Left renal cortex interstitium (tissue), 4 donors: ENCODE measurements around the gene PROX1. TPM values are rescaled to one million over a fixed set of nuclear protein-coding genes. Genes with fewer than 3 reads are reported as not detected.
"Not testable (repeated sequence)": the region's sequence is repeated elsewhere in the genome, so short reads cannot be mapped to it uniquely, and the experiment has no call there.

Source experiments
- DNase-seq, 4 donors: peaks; one replicate each; pipeline ENCODE4 v3.0.0-alpha.2; 2013; ENCODE audit warnings: low read depth in 4 of 4, low spot score in 2 of 4, missing footprints in 1 of 4
- polyA plus RNA-seq, 4 donors: library from polyadenylated mRNA; unstranded; fragments of 120-200 nt; gene quantifications; one replicate each; pipeline ENCODE4 v1.2.1, GENCODE V29; 2013; ENCODE audit not compliant: insufficient read length in 4 of 4

Gene PROX1
- polyA plus RNA-seq, 4 donors: 6.1 to 8.4 (median 8.0) TPM

GRCh38 chr1:214058076-214058475, 70.3 kb downstream of the PROX1 start:
- no peak for DNase-seq

DNA sequence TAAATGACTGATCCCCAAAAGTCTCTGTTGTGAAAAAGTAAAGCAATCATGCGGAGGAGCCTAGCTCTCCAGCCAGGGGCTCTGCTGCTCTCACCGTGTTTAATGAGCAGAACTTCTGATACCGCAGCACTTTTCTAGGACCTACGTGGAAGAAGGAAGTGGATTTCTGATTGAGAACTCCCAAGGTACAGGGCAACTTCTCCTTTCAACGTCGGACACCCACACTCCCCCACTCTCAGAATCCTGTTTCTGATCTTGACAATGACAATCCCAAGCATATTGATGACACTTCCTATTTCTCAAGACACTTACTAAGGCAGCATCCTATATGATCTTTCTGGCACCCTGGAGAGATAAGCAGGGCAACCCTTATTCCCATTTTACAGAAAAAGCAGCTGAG, 78.4 kb downstream of the PROX1 start:
- DNase-seq: no peak

DNA sequence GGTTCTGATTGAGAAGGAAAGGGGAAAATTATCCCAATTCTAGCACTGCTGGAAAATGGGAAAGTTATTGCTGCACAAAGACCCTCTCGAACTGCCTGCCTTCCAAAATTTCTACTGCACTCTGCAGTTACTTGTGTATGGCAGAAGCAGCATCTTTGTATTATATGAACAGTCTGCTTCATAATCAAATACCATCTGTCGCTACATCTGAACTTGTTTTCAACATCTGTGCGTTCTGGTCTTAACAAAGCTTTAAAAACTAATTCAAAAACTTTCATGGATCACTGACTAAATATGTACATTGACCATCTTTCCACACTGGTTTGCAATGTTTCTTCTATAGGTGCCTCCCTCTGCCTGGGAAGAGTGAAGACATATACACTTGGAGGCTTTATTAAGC, 79.2 kb downstream of the PROX1 start:
- DNase-seq: no peak

DNA sequence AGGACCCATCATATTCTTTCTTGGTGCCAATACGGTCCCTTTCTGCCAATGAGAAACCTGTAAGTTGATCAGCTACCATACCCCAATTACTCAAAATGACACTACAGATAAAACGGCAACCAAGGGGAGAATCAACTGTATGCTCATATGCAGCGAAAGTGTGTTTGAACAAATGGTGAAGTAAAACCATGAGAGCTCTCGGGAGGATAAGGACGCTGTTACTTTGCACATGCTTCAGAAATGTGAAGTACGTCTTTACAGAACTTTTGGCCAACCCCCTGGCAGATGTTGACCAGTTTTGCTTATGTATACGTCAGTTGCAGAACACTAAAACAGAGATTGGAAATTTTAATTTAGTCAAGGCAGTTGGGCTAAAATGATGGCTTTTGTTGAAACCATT, 79.6 kb downstream of the PROX1 start:
- DNase-seq: no peak

- no peak for DNase-seq
These were observed 80.3 kb downstream of the PROX1 start for GRCh38 chr1:214067853-214068703.

- no peak for DNase-seq
These were observed 81.2 kb downstream of the PROX1 start for GRCh38 chr1:214068979-214069378.

- no peak for DNase-seq
These were observed 83.7 kb downstream of the PROX1 start for GRCh38 chr1:214071469-214071868.

- no peak for DNase-seq
These were observed 84.8 kb downstream of the PROX1 start for GRCh38 chr1:214072426-214073157.

GRCh38 chr1:214074477-214074876, 86.7 kb downstream of the PROX1 start:
- no peak for DNase-seq

- DNase-seq: no peak
These were observed 87.7 kb downstream of the PROX1 start for GRCh38 chr1:214075305-214075998.

GRCh38 chr1:214075999-214076707, 88.4 kb downstream of the PROX1 start:
- peak in 1 of 4 donors; percentile 38 for DNase-seq

DNA sequence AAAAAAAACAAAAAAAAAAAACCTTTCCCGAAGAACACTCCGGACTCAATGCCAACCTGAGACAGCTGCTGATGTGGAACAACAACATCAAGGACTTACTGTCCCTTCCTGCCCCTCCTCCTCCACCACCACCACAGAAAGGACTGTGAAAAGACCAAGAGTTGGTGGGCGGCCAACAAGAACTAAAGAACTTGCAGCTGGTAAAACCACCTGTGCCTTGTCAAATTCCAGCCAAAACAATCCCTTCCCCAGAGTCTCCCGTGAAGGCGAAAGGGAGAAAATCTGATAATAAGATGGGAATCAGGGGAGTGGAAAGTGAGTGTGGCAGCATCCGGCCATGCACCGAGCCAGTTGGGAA, 88.9 kb downstream of the PROX1 start:
- DNase-seq: no peak

DNA sequence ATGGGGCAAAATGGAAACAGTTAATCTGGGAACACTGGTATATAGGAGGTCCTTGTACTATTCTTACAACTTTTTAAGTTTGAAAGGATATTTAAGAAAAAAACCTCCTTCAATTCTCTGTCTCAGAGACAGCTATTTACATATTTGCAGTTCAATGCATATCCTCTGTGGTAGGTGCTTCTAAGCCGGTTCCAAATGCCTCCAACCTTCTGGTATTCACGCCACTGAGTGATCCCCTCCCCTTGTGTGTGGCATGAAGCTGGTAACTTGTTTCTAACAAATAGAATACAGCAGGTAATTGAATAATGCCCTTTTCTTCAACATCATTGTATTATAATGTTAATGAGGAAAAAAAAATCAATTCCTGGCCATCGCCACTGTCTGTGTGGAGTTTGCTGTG, 91.2 kb downstream of the PROX1 start:
- no peak for DNase-seq

DNA sequence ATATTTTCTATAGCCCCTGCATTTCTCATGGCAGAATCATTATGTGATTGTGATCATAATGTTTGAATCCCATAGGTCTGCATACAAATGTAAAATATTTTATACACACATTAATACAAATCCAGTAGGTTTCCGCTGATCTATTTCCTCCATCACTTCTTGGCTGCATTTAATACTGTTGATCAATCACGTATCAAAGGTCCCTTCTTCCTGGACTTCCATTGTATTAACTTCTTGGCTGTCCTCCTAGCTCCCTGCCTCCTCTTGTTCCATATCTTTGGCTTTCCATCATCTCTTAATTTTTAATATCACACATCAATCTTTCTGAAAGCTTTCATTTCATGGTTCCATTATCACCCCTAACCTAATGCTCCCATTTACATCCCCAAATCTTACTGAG, 97.6 kb downstream of the PROX1 start:
- DNase-seq: no peak

GRCh38 chr1:214086945-214087344, 99.2 kb downstream of the PROX1 start:
- no peak for DNase-seq

- not testable (repeated sequence) for DNase-seq
These were observed 101.2 kb downstream of the PROX1 start for GRCh38 chr1:214089003-214089402.
